OCI-M2 (cell line): ENCODE results near the gene TP53TG3D.
"Not testable (repeated sequence)": the region's sequence is repeated elsewhere in the genome, so short reads cannot be mapped to it uniquely, and the experiment has no call there.

Experiments
- DNase-seq: peaks from one replicate; lab custom pipeline; 2025; ENCODE audit not compliant: unreplicated experiment; lab: John Stamatoyannopoulos, UW

TP53TG3D gene, protein sequence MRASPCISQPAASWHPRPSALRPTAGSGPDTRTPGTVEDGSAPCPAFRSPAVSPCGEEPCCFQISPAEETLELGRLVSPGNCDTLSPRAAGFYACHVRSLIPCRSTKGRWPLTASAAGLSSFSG

DNA sequence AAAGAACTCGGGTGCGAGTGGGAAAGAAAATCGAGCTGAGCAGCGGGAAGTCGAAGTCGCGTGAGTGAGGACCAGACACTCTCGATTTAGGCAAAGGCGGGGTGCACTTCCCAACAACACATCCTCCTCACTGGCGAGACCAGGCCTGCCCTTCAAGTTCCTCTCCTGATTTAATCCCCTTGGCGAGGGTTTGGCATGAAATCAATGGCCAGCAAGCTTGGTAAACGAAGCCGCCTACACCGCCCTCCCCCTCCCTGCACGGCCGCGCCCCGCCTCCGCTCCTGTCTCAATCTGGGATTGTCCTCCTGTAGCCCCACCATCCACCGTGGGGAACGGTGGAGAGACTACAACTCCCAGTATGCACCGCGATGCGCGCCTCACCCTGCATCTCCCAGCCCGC lies at the start of gene TP53TG3D:
Gene TP53TG3D, plus strand, starts transcription at position 301 of the 400 bp plus-strand sequence. Its CDS starts 68 bp downstream, at position 369.
- DNase-seq: not testable (repeated sequence)

DNA sequence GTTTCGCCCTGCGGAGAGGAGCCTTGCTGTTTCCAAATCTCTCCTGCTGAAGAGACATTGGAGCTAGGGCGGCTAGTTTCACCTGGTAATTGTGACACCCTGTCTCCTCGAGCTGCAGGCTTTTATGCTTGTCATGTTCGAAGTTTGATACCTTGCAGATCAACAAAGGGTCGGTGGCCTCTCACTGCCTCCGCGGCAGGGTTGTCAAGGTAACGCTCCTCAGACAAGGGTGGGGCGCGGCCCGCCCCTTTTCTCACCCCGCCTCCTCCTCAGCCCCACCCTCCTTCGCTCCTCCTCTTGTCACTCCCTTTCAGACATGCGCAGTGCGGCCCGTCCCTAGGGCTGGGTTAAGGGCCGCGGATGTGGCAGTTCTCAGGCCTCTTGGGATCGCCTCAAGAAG lies 421 bp downstream of the TP53TG3D start:
- DNase-seq: not testable (repeated sequence)

DNA sequence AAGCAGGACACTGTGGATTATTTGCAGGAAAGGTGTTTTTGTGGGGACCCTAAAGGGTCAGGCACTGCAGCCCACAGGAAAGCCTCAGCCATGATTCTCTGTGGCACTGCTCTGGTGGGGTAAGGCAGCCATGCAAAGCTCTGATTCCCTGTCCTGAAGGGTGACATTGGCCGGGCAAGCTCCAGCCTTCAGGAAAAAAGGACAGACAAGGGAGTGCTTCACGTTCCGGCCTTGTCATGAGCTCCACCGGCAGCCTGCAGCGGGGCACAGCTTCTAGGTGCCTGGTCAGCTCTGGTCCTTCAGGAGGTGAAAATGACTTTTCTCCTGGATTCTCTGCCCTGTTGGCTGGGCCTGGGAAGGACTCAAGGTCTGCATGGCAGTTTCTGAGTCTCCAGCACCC lies 8.4 kb downstream of the TP53TG3D start:
- not testable (repeated sequence) for DNase-seq

DNA sequence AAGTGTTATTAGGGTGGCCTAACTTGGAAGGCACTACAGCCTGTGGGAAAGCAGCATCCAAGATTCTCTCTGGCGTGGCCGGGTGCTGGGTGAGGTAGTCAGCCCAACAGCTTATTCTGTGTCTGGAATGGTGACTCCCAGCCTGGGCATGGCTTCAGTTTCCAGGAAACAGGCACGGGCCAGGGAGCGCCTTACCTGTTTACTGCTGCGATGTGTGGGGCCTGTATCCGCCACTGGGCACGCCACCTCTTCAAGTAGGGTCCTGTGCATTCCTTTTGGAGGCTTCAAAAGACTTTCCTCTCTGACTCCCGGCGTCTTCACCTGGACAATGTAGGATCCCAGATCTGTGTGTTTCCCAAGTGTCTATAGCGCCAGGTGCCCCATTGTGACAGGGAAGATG lies 10.5 kb downstream of the TP53TG3D start:
- DNase-seq: not testable (repeated sequence)

DNA sequence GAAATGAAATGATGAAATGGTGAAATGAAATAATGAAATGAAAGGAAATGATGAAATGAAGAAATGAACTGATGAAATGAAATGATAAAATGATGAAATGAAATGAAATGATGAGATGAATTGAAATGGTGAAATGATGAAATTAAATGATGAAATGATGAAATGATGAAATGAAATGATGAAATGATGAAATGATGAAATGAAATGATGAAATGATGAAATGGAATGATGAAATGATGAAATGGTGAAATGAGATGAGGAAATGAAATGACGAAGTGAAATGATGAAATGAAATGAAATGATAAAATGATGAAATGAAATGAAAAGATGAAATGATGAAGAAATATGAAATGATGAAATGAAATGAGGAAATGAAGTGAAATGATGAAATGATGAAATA lies 28.8 kb downstream of the TP53TG3D start:
- not testable (repeated sequence) for DNase-seq

DNA sequence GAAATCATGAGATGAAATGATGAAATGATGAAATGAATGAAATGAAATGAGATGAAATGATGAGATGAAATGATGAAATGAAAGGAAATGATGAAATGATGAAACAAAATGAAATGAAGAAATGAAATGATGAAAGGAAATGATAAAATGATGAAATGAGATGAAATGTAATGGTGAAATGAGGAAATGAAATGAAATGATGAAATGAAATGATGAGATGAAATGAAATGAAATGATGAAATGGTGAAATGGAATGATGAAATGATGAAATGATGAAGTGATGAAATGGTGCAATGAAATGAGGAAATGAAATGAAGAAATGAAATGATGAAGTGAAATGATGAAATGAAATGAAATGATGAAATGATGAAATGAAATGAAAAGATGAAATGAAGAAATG lies 29.9 kb downstream of the TP53TG3D start:
- DNase-seq: not testable (repeated sequence)

- not testable (repeated sequence) for DNase-seq
These were observed 30.9 kb downstream of the TP53TG3D start for GRCh38 chr16:32283917-32284495.

GRCh38 chr16:32284800-32285796 lies 32.0 kb downstream of the TP53TG3D start:
- DNase-seq: not testable (repeated sequence)

GRCh38 chr16:32286193-32286592 lies 33.1 kb downstream of the TP53TG3D start:
- DNase-seq: not testable (repeated sequence)

- not testable (repeated sequence) for DNase-seq
These were observed 34.7 kb downstream of the TP53TG3D start for GRCh38 chr16:32287743-32288142.

GRCh38 chr16:32289197-32289596 lies 36.1 kb downstream of the TP53TG3D start:
- DNase-seq: not testable (repeated sequence)

- not testable (repeated sequence) for DNase-seq
These were observed 49.7 kb downstream of the TP53TG3D start for GRCh38 chr16:32302776-32303175.
